ENCODE data around the gene PPFIA1.

The PPFIA1 gene

DNA sequence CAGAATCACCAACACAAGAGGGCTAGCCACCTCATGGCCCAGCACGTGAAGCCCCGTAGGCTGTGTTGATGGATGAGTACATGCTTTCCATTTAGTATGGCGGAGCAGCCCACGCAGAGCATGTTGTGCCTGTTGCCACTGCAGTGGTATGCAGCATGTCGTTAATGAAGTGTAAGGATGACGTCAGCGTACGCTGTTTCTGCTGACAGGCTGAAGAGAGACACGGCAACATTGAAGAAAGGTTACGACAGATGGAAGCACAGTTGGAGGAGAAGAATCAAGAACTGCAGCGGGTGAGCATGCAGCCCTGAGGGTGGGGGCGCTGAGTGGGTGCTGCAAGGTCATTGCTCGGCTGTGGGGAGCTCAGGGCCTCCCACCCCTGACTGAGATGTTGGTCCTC lies 62.8 kb downstream of the PPFIA1 start:
- DNase-seq (ENCODE audit: extremely low read depth, low read depth): no peak
- TF ChIP-seq, protein P1, sequence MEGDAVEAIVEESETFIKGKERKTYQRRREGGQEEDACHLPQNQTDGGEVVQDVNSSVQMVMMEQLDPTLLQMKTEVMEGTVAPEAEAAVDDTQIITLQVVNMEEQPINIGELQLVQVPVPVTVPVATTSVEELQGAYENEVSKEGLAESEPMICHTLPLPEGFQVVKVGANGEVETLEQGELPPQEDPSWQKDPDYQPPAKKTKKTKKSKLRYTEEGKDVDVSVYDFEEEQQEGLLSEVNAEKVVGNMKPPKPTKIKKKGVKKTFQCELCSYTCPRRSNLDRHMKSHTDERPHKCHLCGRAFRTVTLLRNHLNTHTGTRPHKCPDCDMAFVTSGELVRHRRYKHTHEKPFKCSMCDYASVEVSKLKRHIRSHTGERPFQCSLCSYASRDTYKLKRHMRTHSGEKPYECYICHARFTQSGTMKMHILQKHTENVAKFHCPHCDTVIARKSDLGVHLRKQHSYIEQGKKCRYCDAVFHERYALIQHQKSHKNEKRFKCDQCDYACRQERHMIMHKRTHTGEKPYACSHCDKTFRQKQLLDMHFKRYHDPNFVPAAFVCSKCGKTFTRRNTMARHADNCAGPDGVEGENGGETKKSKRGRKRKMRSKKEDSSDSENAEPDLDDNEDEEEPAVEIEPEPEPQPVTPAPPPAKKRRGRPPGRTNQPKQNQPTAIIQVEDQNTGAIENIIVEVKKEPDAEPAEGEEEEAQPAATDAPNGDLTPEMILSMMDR (IDR thresholded peaks at IDR 0.05; ENCODE audit: low read depth, low read length): no peak

GRCh38 chr11:70334351-70334995 lies 64.0 kb downstream of the PPFIA1 start:
- TF ChIP-seq, protein P1 (IDR thresholded peaks at IDR 0.05; ENCODE audit: low read depth, low read length): no peak
- DNase-seq (ENCODE audit: extremely low read depth, low read depth): no peak

DNA sequence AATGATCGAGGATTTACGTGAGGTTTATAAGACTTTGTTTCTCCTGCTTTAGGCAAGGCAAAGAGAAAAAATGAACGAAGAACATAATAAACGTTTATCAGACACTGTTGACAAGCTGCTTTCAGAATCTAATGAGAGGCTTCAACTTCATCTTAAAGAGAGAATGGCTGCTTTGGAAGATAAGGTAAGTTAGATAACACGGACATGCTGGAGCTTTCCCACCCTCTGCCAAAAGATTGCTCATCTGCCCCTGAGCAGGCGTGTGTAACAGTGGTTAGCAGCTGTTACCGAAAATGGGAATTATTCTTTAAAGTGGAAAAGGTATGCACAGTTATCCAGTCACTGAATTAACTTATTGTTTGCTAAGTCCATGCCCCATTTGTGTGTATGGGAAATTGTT lies 65.0 kb downstream of the PPFIA1 start:
- TF ChIP-seq, protein P1 (IDR thresholded peaks at IDR 0.05; ENCODE audit: low read depth, low read length): no peak
- DNase-seq (ENCODE audit: extremely low read depth, low read depth): no peak

- DNase-seq (ENCODE audit: extremely low read depth, low read depth): no peak
- TF ChIP-seq, protein P1 (IDR thresholded peaks at IDR 0.05; ENCODE audit: low read depth, low read length): no peak
Observed at GRCh38 chr11:70338594-70338993, 68.1 kb downstream of the PPFIA1 start.

DNA sequence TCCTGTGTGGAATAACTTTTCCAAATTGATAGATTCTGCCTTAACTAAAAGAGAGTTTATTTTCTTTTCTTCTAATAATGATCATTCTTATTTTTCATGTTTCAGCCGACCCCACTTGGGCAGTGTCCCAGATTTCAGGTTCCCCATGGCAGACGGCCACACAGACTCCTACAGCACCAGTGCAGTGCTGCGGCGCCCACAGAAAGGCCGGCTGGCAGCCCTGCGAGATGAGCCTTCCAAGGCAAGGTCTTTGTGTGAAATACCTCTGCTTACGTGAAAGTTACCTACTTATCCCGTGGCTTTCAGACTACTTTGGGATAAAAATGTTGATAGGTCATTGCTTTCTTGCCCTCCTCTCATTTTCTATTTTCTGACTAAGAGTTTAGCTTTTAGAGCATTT lies 68.6 kb downstream of the PPFIA1 start:
- no peak for DNase-seq (ENCODE audit: extremely low read depth, low read depth)
- TF ChIP-seq, protein P1 (IDR thresholded peaks at IDR 0.05; ENCODE audit: low read depth, low read length): no peak

GRCh38 chr11:70341881-70342429 lies 71.5 kb downstream of the PPFIA1 start:
- TF ChIP-seq, protein P1 (IDR thresholded peaks at IDR 0.05; ENCODE audit: low read depth, low read length): no peak

DNA sequence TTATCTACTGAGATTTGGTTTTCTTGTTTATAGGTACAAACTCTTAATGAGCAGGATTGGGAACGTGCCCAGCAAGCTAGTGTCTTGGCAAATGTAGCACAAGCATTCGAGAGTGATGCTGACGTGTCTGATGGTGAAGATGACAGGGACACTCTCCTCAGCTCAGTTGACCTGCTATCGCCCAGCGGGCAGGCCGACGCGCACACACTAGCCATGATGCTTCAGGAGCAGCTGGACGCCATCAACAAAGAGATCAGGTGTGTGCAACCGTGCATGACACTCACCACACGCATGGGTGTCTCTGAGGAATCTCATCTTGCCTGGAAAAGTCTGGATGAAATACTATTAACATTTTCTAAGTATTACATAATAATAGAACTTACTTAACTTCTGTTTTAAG lies 73.1 kb downstream of the PPFIA1 start:
- TF ChIP-seq, protein P1 (IDR thresholded peaks at IDR 0.05; ENCODE audit: low read depth, low read length): no peak
- no peak for DNase-seq (ENCODE audit: extremely low read depth, low read depth)

More at GRCh38 chr11:70341881-70342429, 71.5 kb downstream of the PPFIA1 start:
- DNase-seq (ENCODE audit: extremely low read depth, low read depth): no peak
